HG03097 (cell line): Measurements from ENCODE around the gene MGST2.
A peak's percentile ranks its signal among the peaks of the same experiment; 100 is the strongest.

Experiments
- ATAC-seq: cut with Tn5 transposase; IDR thresholded peaks from one replicate; pipeline ENCODE4 v1.9.1; 2021; ENCODE audit not compliant: unreplicated experiment, low FRiP score

MGST2 gene

DNA sequence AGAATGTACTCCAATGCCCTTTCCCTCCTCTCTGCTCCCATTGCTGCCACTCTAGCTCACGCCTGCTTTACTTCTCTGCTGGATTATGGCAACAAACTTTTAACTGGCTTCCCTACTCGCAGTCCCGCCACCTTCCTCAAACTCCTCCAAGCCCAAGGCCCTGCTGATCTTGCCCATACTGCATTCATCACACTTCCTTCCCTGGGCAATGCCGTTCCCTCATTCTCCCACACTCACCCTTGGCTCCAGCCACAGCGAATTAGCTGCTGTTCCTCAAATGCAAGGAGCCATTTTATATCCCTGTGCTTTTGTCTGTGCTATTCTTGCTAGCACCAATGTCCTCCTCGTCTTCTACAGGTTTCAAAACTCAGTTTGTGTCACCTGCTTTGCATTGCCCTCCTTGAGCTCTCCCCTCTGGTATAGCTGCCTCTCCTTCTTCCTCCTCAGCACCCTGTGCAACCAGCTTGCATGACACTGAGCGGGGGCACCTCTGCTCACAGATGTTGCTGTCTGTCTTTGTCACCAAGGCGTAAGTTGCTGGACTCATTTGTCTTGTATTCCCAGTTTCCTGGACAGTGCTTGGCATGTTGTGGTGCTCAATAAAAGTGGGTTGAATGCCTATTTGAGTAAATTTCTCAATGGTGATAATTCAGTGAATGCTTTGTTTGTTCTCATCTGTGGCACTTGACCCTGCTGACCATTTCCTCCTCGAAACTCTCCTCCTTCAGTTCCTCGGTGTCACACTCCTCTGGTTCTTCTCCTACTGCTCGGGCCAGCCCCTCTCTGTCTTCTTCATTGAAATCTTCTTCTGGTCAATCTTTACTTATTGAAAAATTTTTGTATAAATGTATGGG lies 22.4 kb upstream of the MGST2 start:
- no peak for ATAC-seq

DNA sequence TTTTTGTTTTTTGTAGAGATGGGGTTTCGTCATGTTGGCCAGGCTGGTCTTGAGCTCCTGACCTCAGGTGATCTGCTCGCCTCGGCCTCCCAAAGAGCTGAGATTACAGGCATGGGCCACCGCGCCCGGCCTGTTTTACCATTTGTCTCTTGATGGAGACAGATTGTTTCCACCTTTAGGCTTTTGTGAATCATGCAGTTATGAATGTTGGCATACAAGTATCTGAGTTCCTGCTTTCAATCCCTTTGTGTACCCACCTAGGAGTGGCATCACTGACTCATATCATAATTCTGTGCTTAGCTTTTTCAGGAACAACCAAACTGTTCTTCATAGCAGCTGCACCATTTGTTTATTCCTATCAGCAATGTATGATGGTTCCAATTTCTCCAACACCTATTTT lies 20.2 kb upstream of the MGST2 start:
- ATAC-seq: no peak

DNA sequence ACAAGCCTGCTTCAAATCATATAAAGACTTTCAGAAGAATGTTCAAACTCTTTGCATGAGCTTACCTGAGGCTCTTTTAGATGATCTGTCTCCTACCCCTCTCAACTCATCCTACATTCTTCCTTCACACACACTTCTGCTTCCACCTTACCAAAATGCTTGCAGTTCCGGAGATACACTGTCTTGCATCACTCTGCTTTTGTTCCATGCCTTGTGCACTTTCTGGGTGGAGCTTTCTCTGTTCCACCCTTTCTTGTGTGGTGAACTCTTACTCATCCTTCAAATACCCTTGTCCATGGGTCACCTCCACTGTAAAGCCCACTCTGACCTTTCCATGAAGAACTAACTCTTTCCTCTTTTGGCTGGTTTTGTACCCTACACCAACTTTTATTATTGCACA lies 18.4 kb upstream of the MGST2 start:
- ATAC-seq: no peak

DNA sequence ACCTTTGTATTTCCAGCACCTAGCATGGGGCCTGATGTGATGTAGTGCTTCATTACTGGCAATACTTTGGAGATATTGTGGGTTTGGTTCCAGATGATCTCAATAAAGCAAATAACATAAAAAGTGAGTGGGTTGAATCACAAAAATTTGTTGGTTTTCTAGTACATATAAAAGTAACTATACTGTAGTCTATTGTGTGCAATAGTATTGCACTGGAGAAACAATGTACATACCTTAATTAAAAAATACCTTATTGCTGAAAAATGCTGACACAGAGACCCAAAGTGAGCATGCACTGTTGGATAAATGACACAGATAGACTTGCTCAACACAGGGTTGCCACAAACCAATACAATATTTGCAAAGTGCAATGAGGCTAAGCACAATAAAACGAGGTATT lies 17.7 kb upstream of the MGST2 start:
- ATAC-seq: no peak

DNA sequence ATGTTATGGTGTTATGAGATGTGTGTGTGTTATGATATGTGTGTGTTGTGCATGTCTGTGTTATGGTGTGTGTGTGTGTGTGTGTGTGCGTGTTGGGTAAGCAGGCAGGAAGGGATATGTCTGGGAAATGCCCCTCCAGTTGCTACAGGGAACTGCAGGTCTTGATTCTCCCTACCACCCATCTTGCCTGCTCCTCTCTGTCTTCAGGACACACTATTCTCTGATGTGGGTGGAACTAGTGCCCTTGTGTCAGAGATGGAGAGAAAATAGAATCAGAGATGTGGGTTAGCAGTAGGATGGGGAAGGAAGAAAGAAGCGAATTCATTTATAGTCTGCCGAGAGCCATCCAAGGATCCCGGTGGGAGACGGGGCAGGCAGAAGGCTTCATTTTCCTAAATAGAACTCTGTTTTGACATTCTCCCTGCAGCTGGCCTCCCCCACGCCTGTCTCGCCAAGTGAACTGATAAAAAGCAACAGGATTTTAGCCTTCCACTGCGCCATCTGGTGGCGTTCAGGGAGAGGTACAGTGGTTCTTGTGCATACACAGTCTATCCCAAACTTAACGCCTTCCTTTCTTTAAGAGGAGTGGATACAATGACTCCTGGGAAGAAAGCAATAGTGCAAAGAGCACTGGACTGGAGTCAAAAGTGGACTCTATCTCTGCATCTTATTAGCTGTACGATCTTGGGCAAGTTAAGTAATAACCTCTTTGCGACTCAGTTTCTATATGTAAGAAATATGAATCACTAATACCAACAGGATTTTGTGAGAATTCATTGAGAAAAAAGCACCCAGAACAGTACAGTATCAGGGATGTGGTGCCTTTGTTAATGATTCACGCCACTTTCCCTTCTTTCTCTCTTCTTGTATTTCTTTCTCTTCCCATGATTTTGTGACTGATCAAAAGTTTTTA lies 14.1 kb upstream of the MGST2 start:
- no peak for ATAC-seq

DNA sequence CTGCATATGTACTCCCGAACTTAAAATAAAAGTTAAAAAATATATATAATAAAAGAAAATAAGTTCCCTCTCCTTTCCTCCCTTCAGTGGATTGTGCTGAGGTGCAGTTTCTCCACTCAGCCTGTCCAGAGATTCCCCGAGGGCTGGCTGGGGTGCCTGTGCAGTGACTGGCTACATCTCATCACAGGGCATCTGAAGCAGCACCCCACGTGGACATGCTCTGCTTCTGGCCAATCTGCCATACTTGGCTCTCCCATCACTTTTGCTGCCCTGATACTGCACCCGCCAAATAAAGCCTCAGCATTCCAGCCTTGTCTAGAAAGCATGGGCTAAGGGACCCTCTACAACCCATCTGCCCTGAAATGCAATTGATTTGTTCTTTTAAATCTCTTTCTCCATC lies 11.1 kb upstream of the MGST2 start:
- no peak for ATAC-seq

DNA sequence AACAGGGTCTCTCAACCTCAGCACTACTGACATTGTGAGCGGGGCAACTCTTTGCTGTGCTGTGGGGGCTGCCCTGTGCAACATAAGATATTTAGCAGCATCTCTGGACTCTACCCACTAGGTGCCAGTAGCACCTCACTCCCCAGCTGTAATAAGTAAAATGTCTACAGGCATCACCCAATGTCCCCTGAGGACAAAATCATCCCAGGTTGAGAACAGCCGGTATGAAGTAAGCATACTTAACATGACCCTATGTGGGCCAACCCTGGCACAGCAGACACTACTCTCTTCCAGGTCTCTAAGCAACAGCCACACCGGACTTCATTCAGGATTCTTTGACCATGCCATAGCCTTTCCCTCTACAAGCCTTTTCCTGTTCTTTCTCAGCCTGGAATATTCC lies 10.5 kb upstream of the MGST2 start:
- ATAC-seq: peak; percentile 41

DNA sequence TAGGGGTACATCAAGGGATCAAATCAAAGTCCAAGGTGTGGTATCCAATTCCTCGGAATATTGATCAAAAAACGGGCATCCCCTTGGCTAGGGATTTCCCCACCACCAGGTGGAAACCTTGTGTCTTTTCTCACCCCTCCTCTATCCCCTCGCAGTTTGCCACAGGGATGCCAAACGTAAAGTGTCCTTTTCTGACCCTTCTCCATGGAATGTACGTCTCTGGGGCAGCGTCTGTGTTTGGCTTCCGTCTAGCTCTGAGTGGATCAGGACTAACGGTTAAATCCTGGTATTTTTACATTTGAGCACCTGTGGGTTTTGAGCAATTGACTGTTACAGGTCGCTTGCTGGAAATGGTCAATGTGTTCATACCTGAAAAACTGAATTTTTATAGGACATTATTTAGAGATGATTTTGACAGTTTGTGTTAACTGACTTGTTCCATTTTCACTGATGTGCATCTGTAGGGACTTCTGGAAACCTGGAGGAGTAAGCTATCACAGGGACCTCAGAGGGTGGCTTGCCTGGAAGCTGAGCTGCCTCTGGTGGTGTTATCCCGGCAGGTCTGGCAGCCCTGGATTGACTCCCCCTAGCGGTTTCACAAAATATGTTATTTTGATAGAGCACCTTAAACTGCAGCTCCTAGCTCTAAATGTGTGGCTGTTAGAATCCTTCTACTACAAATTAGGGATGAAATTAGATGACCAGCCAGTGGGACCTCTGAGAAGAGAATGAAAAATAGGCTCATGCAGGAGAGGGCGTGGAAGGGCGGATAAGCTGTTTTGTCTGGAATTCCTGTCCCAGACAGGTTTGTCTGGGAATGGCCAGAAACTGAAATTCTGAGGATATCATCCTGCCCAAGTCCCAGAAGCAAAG lies 8.8 kb upstream of the MGST2 start:
- ATAC-seq: peak; percentile 49

DNA sequence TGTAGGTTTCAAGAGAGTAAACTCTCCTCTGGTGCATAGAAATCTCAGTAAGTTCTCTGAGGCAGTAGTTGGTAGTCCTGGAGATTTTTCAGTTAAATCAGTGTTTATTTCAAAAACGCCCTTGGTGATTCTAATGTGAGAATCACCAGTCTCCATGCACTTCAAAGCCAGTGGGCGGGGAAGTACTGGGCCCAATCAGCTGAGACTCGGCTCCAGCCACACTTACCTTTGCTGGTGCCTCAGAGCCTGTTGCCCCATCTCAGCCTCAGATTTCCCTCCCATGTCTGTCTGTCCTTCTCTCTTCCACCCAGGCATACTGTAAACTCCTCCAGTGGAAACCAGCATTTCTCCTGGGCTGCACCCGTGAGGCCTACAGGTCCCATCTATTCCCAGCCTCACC lies 7.4 kb upstream of the MGST2 start:
- no peak for ATAC-seq

DNA sequence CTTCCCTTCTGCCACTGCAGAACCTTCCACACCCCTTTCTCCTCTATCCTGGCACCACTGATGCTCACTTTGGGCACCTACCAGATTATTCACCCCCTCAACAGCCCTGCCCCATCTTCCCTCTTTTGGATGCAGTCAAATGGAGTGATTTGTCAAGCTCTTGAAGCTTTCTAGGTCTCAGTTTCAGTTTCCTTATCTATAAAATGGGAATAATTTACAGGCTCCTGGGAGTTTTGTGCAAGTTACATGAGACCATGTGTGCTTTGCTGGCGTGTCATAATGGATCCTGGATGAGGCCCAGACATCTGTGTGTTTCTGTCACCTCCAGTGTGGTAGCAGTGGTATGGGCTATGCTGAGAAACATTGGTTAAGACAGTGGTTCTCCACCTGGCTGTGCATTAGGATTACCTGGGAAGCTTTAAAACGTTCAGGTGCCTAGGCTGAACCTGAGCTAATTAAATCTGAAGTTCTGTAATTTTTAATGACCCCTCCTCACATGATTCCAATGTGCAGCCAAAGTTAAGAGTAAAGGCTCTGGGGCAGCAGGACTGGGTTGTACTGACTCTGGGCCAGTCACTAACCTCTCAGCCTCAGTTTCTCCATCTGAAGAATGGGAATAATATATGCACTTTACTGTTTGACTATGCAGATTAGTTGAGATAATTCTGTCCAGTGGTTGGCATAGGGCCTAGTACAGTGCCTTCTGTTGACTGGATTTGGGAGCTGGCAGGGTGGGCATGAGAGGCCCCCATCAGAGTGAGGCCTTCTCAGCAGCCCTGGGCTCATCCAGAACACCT lies 6.8 kb upstream of the MGST2 start:
- ATAC-seq: no peak

DNA sequence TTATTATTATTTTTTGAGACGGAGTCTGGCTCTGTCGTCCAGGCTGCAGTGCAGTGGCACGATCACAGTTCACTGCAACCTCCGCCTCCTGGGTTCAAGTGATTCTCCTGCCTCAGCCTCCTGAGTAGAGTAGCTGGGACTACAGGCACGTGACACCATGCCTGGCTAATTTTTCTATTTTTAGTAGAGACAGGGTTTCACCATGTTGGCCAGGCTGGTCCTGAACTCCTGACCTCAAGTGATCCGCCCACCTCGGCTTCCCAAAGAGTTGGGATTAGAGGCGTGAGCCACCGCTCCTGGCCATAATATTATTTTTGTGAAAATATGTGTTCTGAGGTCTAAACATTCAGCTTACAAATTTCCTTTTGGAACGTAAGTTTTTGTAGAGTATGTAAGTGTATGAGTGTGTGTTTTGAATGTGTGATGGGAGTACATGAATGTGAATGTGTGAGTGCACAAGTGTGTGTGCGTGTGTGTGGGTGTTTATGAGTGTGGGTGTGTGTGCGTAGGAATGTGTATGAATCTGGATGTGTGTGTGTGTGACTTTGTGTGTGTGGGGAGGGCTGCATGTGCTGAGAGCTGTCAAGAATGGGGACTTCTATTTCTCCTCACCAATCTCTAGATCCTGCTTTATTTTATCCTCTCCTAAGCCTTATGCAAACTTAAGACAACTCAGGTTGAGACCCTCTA lies 5.7 kb upstream of the MGST2 start:
- ATAC-seq: no peak

DNA sequence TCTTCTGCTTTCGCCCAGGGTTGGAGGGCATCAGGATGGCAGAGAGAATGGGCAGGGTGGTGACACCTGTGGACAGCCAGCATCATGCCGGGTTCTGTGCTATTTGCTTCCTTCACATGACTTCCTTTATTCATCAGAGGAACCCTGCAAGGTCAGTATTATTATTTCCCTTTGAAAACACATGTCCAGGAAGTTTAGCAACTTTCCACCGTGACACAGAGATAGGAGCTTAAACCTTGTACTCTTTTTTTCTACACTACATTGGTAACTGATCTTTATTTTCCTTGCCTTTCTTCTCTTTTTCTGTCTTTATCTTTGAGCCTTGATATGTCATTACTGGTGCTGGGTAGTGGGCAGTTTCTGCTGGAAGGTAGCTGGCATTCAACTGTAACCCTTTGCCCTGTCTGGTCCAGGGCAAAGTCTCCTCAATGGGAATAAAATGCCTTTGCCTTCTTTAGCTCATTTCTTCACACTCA lies 5.0 kb upstream of the MGST2 start:
- no peak for ATAC-seq

DNA sequence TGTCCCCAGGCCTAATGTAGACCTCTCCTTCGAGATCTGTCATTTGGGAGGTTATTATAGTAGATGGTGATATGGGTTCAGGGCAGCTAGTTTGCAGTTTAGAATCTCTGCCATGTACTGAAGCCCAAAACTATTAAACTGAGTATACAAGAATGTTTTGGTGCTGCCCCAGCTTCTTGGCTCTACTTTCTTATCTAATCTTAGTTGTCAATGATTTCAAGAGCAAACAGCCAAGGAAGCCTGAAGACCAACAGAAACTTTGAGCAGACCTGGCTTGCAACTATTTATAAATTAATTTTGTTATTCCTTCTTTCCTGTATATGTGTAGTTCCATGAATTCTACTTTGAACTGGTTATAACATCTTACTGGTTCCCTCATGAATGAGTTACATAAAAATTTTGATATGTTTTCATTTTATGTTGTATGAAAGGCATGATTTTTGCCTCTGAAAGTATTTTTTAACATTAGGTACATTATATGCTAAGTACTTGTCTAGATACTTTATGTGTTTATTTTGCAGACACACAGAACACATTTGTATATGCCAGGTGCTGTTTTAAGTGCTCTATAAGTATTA lies 2.0 kb upstream of the MGST2 start:
- ATAC-seq: no peak

DNA sequence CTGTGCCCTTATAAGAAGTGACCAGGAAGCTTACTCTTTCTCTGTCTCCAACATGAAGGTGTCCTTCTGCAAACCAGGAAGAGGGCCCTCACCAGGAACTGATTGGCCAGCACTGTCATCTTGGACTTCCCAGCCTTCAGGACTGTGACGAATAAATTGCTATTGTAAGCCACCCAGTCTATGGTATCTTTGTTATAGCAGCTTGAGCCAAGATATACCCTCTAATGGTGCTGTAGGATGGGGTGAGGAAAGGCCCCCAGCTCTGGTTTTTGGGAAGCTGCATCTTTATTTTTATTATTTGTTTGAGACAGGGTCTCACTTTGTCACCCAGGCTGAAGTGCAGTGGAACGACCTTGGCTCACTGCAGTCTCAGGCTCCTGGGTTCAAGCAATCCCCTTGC lies 1.2 kb upstream of the MGST2 start:
- ATAC-seq: no peak

DNA sequence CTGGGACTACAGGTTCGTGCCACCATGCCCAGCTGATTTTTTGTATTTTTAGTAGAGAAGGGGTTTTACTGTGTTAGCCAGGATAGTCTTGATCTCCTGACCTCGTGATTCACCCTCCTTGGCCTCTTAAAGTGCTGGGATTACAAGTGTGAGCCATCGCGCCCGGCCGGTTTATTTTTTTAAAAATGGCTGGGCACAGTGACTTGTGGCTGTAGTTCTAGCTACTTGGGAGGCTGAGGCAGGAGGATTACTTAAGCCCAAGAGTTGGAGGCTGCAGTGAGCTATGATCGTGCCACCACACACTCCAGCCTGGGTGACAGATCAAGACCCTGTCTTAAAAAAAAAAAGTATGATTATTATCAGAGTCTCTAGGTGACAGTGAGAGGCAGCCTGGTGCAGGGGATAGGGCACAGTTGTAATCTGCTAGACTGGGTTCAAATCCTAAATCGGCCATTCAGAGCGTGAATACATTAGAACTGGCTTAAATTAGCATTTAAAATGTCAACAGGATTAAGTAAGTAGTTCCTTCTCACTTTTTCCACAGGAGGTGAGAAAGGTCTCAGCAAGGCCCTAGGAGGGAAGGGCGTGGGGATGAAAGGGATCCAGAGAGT lies 435 bp upstream of the MGST2 start:
- ATAC-seq: no peak

DNA sequence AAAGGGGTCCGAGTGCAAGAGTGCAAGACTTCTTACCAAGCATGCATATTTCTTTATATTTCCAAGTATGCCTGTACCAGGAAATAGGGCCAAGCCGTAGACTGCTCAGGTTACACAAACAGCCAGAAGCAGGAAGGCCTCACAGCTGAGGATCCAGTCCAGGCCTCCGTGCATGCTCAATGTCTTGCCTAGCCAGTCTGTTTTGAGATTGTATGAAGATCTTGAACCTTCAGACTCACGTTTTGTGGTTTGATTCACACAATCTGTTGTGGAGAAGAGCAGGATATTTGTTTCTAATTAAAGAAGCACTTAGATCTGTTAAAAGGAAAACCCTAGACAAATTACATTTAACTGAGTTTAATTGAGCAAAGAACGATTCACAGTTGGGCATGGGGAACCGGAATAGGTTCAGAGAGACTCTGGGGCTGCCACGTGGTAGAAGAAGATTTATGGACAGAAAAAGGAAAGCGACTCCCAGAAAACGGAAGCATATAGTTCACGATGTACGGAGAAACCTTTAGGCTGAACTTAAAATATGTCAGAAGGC lies 1.2 kb downstream of the MGST2 start:
- no peak for ATAC-seq

DNA sequence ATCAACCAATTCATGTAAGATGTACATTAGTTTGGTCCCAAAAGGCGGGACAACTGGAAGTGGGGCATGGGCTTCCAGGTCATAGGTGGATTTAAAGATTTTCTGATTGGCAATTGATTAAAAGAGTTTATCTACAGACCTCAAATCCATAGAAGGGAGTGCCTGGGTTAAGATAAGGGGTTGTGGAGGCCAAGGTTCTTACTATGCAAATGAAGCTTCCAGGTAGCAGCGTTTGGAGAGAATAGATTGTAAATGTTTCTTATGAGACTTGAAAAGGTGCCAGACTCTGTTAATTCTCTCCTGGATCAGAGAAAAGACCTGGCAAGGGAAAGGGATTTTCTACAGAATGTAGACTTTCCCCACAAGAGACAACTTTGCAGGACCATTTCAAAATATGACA lies 2.4 kb downstream of the MGST2 start:
- no peak for ATAC-seq

DNA sequence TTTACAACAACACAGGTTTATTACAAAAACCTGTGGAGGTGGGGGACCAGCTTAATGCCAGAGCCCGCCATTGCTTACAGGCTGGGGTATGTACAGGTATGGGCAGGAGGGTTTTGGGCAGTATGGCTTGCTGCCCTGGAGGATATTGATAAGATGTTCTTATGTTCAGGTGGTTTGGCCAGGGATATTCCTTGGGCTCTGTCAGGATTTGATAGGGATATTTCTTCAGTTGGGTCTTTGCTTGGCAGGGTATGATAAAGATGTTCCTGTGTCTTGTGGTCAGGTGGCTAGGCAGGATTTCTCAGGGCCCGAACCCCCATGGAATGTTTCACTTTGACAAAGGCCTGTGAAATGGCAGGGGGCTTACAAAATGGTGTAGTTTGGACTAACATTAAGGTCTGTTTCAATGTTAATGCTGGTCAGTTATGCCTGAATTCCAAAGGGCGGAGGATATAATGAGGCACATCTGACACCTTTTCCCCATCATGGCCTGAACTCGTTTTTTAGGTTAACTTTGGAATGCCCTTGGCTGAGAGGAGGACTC lies 3.1 kb downstream of the MGST2 start:
- no peak for ATAC-seq
